Sigmoid colon (tissue), 3 donors: ENCODE data around the gene PTPRT.

Source experiments
- POLR2A ChIP-seq, 2 donors: fragments of 450-650 bp; IDR thresholded peaks; one replicate each; pipeline ENCODE4 v1.6.1; 2016; ENCODE audit warnings: antibody characterized with exemption in 2 of 2, mild to moderate bottlenecking in 2 of 2, moderate library complexity in 2 of 2
- TF ChIP-seq, protein P1 (sequence below), 4 experiments: fragments of 450-650 bp in 3 of 4; fragments of 200-600 bp in 1 of 4; IDR thresholded peaks; one replicate each; pipeline ENCODE4 v1.5.1; 2016 to 2019; ENCODE audit warnings: antibody characterized with exemption in 4 of 4, mild to moderate bottlenecking in 3 of 4, moderate library complexity in 2 of 4

DNA sequence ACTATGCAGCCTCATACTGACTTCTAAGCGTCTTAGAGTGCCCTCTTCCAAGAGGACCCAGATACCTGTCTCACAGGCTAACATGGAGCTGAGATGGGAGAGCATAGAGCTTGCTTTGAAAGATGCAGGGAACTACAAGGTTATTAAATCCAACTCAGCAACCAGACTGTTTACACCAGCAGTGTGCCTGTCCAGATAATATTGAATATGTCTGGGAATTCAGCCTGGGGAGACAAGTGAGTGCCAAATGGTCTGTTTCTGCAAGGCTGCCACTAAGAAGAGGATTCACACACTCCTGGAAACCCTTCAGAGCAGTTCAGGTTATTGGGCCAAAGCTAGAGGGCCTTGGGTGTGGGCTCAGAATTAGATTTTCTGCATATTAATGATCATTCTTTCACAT is 547.8 kb downstream of the PTPRT start:
- TF ChIP-seq, protein P1, sequence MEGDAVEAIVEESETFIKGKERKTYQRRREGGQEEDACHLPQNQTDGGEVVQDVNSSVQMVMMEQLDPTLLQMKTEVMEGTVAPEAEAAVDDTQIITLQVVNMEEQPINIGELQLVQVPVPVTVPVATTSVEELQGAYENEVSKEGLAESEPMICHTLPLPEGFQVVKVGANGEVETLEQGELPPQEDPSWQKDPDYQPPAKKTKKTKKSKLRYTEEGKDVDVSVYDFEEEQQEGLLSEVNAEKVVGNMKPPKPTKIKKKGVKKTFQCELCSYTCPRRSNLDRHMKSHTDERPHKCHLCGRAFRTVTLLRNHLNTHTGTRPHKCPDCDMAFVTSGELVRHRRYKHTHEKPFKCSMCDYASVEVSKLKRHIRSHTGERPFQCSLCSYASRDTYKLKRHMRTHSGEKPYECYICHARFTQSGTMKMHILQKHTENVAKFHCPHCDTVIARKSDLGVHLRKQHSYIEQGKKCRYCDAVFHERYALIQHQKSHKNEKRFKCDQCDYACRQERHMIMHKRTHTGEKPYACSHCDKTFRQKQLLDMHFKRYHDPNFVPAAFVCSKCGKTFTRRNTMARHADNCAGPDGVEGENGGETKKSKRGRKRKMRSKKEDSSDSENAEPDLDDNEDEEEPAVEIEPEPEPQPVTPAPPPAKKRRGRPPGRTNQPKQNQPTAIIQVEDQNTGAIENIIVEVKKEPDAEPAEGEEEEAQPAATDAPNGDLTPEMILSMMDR (IDR thresholded peaks at IDR 0.05) = no peak
- TF ChIP-seq POLR2A (IDR thresholded peaks at IDR 0.05) = no peak
